NB4 (cell line): ENCODE data around the gene ANKRD53.

Experiments used
- CTCF ChIP-seq: IDR thresholded peaks from one replicate; pipeline ENCODE4 v1.5.1; 2012; ENCODE audit warnings: low read depth, low read length
- MYC ChIP-seq: IDR thresholded peaks from 2 replicates; pipeline ENCODE4 v1.6.1; 2011; ENCODE audit warnings: low read depth, low read length

- TF ChIP-seq CTCF (no peak), MYC (no peak)
These were observed 3.8 kb upstream of the ANKRD53 start for GRCh38 chr2:70974592-70974991.
